ENCODE data around the gene RPS21. TPM values are rescaled to one million over a fixed set of nuclear protein-coding genes. Genes with fewer than 3 reads are reported as not detected.

The RPS21 gene
- polyA plus RNA-seq, 1 donor, result 1,182 TPM

DNA sequence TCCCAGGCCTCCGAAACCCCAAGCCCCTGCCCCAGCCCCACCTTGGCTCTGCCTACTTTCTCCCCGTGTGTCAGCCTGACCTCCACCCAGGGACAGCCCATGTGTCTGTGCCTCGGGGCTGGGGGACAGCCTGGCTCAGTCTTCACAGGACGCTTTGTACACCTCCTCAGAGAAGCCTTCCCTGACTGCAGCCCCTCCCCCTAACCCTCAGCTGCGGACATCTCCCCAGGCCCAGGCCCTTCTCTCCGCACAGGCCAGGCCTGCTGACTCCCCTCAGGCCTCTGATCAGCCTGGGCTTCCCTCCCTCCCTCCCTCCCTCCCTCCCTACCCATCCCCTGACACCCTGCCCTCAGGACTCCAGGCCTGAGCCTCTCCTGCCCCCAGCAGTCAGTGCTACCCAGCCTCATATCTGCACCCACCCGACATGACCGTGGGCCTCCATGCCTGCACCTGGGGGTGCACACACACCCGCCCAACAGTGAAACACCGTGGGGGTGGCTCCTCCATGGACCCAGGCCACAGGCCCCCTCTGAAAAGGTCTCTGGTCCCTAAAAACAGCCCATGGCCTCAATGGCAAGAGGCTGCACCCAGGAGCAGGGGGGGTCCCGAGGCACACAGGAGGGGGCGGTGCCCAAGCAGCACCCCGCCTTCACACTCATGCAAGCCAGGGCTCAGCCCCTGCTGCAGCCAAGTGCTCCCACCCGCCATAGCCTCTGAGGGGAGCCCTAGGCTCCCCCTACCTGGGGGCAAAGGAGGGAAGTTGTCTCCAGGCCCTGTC, 32.7 kb upstream of the RPS21 start:
- no peak for DNase-seq

DNA sequence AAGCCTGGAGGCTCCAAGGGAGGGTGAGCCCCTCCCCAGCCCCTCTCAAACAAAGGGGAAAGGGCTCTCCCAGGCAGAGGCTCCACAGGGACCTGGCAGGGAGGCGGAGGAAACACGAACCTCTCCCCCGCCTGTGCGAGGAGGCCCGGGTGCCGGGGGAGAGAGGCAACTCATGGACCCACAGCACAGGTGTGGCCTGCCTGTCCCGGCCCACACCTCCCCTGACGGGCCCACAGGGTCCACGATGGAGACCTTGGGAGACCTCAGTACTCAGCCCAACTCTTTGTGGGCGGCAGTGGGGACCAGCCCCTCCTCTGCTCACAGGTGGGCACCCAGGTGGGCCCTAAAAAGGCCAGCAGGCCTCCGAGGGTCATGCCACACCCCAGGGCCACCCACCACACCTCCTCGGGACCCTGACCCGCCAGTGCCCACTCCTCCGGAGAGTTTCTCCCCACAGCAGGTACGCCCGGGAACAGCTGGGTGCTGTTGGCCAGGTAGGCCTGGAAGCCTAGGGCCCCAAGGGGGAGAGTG, 32.0 kb upstream of the RPS21 start:
- DNase-seq, result no peak

DNA sequence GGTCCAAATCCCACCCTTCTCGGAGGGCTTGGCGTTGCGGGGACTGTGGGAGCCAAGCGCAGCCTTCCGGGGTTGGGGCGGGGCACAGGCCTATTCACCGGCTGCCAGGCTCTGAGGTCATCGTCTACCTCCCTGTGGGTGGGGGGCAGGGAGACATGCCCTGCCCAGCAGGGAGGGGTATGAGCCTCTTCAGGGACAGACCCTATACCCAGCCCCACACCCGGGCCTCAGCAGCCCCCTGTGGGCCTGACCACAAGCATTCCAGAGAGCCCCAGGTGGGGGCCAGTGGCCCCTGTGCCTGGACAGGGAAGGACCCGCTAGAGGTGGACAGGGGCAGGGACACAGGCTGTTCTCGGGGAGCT, 31.4 kb upstream of the RPS21 start:
- DNase-seq, result no peak

DNA sequence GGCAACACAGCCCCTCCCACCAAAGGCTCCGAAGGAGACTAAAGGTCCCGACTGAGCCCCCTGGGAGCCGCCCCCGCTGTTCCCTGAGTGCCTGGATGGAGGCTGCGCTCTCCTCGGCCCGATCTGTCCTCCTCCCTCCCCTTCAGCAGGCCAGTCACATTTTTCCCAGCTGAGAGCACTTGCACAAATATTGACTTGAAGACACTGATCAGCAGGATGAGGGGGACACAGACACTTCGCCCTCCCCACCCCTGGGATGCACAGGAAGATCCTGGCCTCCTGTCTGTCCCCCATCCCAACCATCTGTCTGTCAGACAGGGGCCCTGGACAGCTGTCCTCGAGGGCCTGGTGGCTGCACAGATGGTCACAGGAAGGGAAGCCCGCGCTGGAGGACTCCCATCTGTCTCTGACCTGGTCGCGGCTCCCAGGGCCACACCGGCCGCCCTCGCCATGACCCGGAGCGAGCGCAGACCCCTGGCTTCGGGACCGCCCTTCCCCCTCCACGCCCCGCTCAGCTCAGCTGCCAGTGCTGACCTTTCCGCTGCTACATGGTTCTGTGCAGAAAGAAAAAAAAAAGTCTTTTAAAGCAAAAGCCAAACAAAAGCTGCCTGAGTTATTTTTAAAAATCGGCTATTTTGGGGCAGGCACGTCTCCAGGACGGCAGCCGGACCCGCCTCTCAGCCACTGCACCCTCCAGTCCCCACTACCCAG, 30.9 kb upstream of the RPS21 start:
- DNase-seq, result no peak

DNA sequence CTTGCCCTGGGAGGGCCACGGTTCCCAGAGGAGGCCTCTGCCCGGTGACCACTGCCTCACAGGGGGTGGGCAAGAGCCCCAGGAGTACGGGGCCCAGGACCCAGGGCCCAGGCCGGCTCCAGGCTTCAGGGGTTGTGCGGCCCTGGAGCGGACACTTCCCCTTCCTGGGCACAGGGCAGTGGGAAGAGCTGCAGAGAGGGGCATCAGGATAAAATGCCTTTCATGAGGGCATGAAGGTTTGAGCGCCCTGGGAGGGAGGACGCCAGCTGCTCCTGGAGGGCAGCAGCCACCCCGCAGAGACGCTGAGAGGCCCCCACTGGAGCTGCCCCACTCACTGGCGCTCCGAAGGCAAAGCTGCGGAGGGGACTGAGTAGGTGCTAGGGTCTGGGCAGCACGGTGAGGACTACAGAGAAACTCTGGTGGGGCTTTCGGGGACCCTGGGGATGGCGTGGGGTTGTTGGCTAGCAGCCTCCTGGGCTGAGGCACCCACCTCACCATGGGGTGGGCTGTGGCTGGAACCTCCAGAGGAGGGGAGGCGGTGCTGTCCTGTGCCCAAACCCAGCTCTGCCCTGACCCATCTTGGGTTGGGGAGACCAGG, 30.2 kb upstream of the RPS21 start:
- DNase-seq, result no peak

DNA sequence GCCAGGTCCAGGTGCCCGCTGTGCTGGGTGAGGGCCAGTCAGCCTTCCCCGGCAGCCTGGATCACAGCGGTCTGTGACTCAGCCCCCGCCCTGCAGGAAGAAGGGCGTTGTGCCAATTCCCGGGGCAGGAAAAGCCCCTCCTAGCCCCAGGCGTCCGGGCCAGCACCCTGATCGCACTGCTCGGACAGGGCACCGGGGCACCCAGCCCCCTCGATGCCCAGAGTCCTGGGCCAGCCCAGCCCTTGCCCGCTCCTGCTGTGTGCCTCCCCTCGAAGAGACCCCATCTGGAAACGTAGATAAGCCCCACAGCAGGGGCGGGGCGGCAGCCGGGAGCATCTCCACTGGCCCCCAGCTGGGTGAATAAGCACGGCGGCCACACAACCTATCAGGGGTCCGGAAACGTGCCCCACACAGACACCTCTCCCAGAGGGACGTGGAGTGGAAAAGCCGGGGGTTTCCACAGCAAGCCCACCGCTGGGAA, 29.7 kb upstream of the RPS21 start:
- no peak for DNase-seq

DNA sequence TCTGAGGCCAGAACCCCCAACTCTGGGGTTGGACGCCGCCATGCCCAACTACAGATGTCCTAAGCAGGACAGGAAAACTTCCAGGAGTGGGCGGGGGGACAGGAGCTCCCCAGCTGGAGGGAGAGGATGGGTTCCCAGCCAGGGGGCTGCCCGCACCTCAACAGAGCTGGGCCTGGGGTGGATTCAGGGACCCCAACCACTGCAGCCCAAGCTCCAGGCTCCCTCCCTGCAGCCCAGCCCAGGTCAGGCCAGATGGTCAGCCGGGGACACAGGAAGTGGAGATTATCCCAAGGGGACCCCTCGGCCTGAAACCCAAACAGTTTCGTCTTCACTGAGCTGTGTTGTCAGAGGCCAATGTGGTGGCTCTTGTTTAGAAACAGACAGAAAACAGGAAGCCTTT, 29.2 kb upstream of the RPS21 start:
- no peak for DNase-seq

DNA sequence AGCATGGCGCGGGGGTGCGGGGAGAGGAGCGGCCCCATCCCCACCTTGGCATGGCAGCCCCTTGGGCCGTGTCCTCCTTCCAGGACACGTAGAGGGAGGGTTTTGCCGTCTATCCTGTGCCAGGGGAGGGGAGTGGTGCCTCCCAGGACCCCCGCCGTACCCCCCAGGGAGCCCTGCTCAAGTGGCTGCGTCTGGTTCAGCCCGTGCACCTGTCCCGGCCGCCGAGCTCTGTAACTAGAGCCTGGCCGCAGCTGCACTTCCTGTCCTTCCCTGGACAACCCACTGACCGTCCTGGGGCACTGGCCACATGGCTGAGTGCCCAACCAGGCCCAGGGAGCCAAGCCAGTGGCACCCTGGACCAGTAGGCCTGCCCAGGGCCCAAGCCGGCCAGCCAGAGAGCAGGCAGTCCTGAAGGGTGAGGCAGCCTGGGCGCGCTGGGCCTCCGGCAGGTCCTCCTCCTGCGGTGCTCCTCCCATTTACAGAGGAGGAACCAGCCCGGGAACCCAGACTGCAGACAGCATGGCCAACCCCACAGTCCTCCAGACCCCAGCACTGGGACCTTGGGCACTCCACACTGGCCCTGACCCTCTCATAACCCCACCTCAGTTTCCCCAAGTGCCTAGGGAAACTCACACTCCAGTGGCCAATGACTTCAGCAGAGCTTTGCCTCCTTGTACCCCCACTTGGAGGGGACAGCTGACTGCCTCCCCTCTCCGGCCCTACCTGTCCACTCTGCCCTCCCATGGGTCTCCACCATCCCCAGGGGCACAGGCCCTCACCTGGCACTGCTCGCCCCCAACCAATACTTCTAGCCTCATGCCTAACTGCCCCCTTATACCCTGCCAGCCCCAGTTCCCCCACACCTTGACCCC, 28.5 kb upstream of the RPS21 start:
- DNase-seq, result no peak

DNA sequence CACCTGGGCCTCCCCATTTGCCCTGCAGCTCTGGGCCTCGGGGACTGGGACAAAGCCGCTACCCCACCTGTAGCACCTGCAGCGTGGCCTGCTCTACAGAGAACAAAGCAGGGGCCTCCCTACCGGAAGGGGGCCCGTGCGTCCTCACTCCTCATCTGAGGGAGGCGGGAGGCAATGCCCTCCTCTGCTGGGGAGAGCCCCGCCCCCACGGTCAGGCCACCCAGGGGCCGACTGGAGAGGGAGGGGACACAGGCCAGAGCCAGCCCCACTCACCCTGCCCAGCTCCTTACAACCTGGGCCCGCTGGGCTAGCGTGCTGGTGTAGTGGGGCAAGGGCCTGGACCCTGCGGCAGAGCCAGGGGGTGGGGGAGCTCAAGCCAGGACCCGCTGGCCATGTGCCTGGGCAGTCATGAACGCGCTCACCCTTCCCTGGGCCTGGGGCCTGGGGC, 27.8 kb upstream of the RPS21 start:
- DNase-seq, result no peak

DNA sequence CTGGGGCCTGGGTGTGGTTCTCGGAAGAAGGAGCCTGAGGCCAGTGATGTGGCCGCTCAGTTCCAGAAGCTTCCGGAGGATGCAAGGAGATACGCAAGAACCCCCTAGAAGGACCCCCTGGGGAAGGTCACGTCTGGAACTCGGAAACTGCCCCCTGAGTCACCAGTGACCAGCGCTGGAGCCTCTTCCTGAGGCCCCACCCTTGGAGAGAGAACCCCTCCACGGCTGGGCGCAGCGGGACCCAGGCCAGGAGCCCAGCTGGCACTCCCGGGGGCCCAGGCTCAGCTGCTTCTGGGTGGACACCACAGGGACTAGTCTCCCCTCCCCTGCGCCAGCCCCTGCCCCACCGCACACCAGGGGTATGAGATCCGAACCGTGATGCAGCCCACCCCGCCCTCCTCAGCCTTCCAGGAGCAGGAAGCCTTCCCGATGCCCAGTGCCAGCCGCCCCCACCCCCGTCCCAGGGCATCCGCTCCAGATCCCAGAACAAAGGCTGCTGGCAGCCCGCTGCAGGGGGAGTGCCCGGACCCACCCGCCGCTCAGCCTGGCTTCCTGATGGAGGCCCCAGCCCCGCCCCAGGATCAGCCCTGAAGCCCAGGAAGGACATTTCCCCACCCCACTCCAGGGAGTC, 27.3 kb upstream of the RPS21 start:
- no peak for DNase-seq

DNA sequence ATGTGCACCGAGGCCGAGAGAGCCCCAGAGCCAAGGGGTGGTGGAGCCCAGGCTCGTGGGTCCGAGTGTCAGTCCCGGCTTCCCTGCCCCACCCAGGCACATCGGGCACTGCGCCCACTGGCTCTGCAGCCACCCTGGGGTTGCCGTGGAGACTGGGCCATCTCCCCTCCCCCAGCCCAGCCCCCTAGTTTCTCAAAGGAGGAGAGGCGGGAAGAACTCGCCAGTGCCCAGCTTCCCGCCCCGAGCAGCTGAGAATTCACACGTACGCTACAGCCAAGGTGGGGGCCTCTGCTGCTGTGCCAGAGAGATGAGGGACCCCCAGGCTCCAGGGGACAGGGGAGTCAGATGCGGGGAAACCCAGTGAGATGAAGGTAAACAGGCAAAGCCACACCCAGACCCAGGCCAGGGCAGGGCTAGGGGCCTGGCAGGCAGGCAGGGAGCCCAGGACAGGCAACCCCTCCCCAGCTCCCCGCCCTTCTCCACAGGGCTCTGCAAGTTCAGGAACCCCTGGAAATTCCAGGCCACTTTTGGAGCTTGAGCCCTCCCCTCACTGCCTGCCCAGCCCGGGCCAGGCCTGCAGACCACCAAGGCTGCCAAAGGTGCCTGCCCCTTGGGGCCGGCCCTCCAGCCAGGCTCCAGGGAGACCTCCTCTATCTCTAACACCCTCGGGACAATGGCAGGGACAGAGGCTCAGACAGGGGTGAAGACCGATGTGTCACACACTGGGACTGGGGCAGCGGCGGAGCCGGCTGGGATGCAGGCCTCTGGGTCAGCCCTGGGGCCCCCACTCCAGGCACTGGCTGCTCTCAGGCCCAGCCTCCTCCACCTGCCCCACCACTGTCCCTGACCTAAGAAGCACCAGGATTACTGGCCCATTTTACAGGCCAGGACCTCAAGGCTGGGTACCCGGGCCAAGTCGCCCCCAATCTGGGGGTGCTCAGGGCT, 25.8 kb upstream of the RPS21 start:
- DNase-seq, result no peak

DNA sequence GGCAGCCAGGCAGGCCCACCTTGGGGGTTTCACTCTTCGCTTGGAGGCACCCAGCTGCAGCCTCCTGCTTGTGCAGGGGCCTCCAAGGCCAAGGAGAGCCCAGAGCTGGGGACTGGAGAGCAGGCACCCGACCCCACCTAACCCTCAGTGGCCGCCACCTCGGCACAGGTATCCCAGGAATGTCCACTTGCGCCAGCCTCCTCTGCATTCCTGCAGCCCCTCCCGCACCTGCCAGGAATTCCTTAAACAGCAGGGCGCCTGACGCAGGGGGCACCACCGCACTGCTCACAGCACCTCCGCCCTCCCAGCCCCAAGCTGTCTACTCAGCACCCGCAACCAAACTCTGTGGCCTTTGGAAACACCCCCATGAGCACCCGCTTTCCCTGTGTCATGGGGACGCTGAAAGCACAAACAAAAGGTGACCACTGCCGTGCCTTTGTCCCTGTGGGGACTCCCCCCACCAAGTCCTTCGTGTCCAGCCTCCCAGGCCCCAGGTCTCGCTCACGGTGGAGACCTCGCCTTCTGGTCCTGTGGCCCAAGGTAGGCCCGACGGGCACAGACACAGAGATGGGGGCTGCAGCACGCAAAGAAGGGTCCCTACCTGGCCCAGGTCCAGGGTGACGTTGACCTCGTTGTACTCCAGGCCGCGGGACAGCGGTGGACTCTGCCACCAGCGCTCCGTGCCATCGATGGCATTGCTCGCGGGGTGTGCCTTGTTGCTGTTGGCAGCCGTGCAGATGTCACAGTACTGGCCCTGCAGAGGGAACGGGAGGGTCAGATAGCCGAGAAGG, 24.9 kb upstream of the RPS21 start:
- DNase-seq, result no peak

DNA sequence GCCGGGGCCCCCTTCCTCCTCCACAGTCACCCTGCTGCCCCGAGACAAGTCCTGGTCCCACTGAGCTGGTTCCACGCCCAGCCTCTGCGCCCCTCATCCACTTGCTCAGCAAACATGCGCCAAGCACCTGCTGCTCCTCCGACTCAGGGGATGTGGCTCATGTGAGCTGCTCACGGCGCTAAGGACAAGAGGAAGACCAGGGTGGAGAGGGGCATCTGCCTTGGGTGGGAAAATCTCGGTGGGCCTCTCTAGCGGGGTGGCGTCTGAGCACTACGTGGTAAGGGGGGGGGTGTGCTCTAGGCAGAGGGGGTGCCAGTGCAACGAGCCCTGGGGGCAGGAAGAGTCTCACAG, 24.3 kb upstream of the RPS21 start:
- no peak for DNase-seq

DNA sequence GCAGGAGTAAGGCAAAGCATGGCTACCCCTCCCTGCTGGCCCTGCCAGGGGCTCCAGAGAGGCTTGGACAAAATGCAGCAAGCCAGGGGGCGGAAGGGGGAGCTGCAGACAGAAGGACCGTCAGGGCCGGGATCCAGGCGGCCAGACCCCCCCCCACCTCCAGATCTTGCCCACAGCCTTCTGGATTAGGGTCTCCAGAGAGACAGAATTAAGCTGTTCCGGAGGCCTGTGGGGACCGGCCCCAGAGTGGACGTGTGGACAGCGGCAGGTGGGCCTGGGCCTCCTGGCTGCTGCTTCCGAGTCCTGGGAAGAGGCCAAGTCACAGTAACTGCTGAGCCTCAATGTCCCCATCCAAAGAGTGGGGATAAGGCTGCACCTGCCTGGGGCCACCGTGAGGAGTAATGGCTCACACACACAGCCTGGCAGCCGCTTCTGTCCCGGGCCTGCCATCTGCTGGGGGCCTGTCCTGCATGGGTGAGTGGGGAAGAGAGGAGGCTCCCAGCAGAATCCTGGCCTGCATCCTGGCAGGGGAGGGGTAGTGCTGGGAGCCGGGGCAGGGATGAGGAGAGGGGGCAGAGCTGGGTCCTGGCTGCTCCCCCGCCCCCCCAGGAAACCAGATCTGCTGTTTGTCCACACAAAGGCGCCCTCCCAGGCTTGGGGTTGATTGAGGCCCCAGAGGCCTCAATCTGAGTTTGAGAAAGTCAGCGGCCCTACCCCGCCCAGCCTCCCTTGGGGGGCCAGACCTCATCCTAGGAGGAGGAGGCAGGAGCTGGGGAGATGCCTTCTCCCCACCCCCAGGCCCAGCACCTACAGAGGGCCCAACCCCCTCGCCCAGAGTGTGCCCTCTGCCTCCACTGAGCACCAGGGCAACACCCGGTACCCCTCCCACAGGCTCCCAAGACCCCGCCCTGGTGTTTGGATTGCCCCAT, 23.6 kb upstream of the RPS21 start:
- no peak for DNase-seq

DNA sequence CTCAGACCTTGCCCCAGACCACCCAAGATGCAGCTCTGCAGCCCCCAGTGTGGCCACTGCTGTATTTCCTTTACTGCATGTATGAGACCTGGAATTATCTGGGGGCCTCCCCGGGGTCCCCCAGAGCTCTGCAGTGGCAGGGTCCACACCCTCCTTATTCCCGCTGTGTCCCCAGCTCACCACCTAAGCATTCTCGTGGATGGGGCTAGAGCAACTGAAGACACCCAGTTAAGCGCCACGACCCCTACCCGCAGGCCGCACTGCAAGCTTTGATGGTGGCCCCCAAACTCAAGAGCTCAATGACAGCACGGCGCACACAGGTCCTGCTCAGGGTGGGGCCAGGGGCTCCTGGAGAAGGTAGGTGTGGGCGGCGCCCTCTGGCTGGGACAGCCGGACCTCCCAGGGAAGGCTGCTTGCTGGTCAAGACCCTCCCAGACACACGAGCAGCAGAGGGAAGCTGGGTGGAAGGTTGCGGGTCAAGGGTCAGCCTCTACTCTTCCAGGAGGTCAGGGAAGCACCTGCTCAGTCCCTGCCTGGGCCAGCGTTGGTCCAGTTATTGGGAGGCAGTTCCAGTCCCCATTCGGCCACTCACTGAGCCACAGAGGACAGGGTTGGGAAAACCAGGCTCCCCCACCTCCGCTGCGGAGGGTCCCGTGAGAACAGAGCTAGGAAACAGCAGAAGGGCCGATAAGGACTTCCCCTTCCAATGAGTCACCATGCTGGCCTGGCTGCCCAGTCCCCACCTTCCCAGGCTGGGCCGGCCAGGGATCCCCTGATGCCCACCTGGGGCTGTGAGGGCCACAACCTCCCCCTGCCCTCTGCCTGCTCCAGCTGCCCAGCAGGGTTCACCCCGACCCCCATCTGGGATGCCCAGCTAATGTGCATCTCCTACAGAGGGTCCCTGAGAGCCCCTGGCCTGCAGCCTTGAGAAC, 22.7 kb upstream of the RPS21 start:
- no peak for DNase-seq

DNA sequence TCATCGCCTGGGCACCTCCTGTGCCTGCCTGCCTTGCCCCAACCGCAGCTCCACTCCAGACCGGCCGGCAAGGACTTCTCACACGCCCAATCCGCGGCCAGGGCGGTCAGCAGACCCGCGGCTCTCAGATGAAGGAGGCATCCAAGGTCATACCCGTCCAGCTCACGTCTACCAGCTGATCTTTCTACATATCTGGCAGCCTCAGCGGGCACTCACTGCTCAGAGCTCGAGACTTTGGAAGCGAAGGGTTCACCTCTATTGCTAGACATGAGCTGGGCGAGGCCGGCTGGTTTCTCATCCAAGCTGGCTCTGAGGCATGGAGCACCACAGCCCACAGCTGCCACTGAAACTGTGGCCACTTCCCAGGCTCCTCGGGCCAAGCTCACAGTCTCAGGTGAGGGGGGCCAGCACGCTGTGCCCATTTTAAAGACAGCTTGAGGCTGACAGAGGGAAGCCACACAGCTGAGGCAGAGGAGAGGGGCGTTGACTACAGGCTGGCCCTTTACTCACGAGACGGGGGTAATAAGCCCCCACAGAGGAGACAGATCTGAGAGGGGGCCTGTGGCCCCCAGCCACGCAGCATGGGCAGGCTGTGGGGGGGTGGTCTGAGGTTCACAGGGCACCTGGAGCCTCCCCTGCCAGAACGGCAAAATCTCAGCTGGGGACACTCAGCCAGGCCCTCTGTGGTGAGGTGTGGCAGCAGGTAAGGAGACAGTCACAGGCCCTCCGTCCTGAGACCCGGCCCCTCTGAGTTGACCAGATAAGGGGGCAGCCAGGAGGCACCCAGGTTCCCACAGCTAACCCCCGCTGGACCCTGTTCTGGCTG, 21.8 kb upstream of the RPS21 start:
- no peak for DNase-seq

Measured in hindlimb muscle (tissue), 1 donor.